Measurements from ENCODE around the gene SYNGAP1. TPM values are rescaled to one million over a fixed set of nuclear protein-coding genes. Genes with fewer than 3 reads are reported as not detected.
"Not testable (repeated sequence)": the region's sequence is repeated elsewhere in the genome, so short reads cannot be mapped to it uniquely, and the experiment has no call there.

SYNGAP1 gene
- total RNA-seq (2021) (77.6 and 78.5 TPM in 2 replicates), Bru-seq, nascent RNA (percentile 69 among the genes with signal in this experiment), BruChase-seq, experiment 1, labeled RNA remaining after a 2-hour chase (percentile 84 among the genes with signal in this experiment), BruChase-seq, experiment 2, labeled RNA remaining after a 6-hour chase (percentile 94 among the genes with signal in this experiment)
- long read RNA-seq, partial matches to known transcripts, result 0 of 18 reads
- long read RNA-seq, other reads (novel, unspliced or antisense), result 18 of 18 reads

GRCh38 chr6:33419580-33420490 is at the start of gene SYNGAP1:
Gene SYNGAP1, plus strand, starts transcription at chr6:33420065. Its CDS starts 200 bp downstream, at chr6:33420265.
- no TSS peak for BruUV-seq (replicated peaks)
- DNase-seq (ENCODE audit: low spot score), result peak; percentile 65
- H3K9me3 ChIP-seq (ENCODE audit: low read depth, low read length, poor library complexity, severe bottlenecking), result no peaks in the 10 kb centered on the region
- peak within 1 kb of the TSS; percentile 40 for H3K4me3 ChIP-seq (ENCODE audit: low read depth, low read length, poor library complexity, severe bottlenecking)
- ChIA-PET CTCF (no interaction called here), POLR2A (ENCODE audit: low non-redundant PET) (interaction anchor here (0.6 kb wide), 1 partner anchor 119 kb away, joined by 7 read pairs; no protein-coding TSS in a partner anchor)
- peaks cover 31% of the 10 kb centered on the region for H3K4me1 ChIP-seq (ENCODE audit: insufficient read depth, low read length, poor library complexity, severe bottlenecking)
- no peak for TF ChIP-seq CTCF (conservative IDR thresholded peaks at IDR 0.05; ENCODE audit: low read depth, low read length)
- no peak for TF ChIP-seq EZH2 (IDR thresholded peaks at IDR 0.05; ENCODE audit: borderline replicate concordance, low read depth, low read length, poor library complexity, severe bottlenecking)
- H3K27ac ChIP-seq (ENCODE audit: low read depth, low read length, poor library complexity, severe bottlenecking), result peak within 1 kb of the TSS; percentile 81
- H3K27me3 ChIP-seq (replicated peaks; ENCODE audit: insufficient read depth, low read depth, low read length, poor library complexity), result no peaks in the 10 kb centered on the region
- intact Hi-C loops (cut with micrococcal nuclease; ENCODE audit: unreplicated experiment), result loop anchor here (10.0 kb wide), 3 partner anchors 105 to 445 kb away; partner anchors contain the start of genes TAPBP and ZBTB22
- H3K36me3 ChIP-seq (ENCODE audit: insufficient read depth, low read length, poor library complexity, severe bottlenecking), result peaks cover 25% of the 10 kb centered on the region

DNA sequence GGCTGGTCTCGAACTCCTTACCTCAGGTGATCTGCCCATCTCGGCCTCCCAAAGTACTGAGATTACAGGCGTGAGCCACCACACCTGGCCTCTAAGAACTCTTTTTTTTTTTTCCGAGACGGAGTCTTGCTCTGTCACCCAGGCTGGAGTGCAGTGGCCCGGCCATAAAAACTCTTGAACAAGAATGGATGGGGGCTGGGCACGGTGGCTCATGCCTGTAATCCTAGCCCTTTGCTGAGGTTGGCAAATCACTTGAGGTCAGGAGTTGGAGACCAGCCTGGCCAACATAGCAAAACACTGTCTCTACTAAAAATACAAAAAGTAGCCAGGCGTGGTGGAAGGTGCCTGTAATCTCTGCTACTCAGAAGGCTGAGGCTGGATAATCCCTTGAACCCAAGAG is 48.0 kb upstream of the SYNGAP1 start:
- BruUV-seq (replicated peaks); intact Hi-C loops (cut with micrococcal nuclease; ENCODE audit: unreplicated experiment); CTCF ChIA-PET: not testable (repeated sequence)

GRCh38 chr6:33372526-33373123 is 47.2 kb upstream of the SYNGAP1 start:
- no peaks in the 10 kb centered on the region for H3K36me3 ChIP-seq (ENCODE audit: insufficient read depth, low read length, poor library complexity, severe bottlenecking)
- H3K4me1 ChIP-seq (ENCODE audit: insufficient read depth, low read length, poor library complexity, severe bottlenecking), result peaks cover 15% of the 10 kb centered on the region
- intact Hi-C loops (cut with micrococcal nuclease; ENCODE audit: unreplicated experiment), result no loop called here
- H3K27ac ChIP-seq (ENCODE audit: low read depth, low read length, poor library complexity, severe bottlenecking), result no peak overlapping the region
- no peak for TF ChIP-seq CTCF (conservative IDR thresholded peaks at IDR 0.05; ENCODE audit: low read depth, low read length)
- POLR2A ChIA-PET (ENCODE audit: low non-redundant PET), result no interaction called here
- no peak for DNase-seq (ENCODE audit: low spot score)
- H3K9me3 ChIP-seq (ENCODE audit: low read depth, low read length, poor library complexity, severe bottlenecking), result no peaks in the 10 kb centered on the region
- no peak overlapping the region for H3K4me3 ChIP-seq (ENCODE audit: low read depth, low read length, poor library complexity, severe bottlenecking)
- no TSS peak for BruUV-seq (replicated peaks)
- H3K27me3 ChIP-seq (replicated peaks; ENCODE audit: insufficient read depth, low read depth, low read length, poor library complexity), result no peaks in the 10 kb centered on the region
- CTCF ChIA-PET, result no interaction called here

More for the DNA sequence above, 48.0 kb upstream of the SYNGAP1 start:
- peaks cover 15% of the 10 kb centered on the region for H3K4me1 ChIP-seq (ENCODE audit: insufficient read depth, low read length, poor library complexity, severe bottlenecking)
- DNase-seq (ENCODE audit: low spot score); H3K9me3 ChIP-seq (ENCODE audit: low read depth, low read length, poor library complexity, severe bottlenecking); H3K27me3 ChIP-seq (replicated peaks; ENCODE audit: insufficient read depth, low read depth, low read length, poor library complexity); H3K4me3 ChIP-seq (ENCODE audit: low read depth, low read length, poor library complexity, severe bottlenecking); H3K36me3 ChIP-seq (ENCODE audit: insufficient read depth, low read length, poor library complexity, severe bottlenecking); H3K27ac ChIP-seq (ENCODE audit: low read depth, low read length, poor library complexity, severe bottlenecking); POLR2A ChIA-PET (ENCODE audit: low non-redundant PET): not testable (repeated sequence)

Data from A673 (cell line).